Vagina (tissue), 2 donors: ENCODE results near the gene DOK3. TPM values are rescaled to one million over a fixed set of nuclear protein-coding genes. Genes with fewer than 3 reads are reported as not detected.

Source experiments
- DNase-seq, 2 donors: peaks; one replicate each; pipeline ENCODE4 v3.0.0-alpha.2; 2017; ENCODE audit errors: extremely low spot score in 2 of 2
- H3K27ac ChIP-seq: fragments of 200-600 bp; sonication (generic); one replicate; pipeline ENCODE4 v1.5.1; 2019
- H3K27me3 ChIP-seq: fragments of 200-600 bp; sonication (generic); one replicate; pipeline ENCODE4 v1.5.1; 2019
- H3K36me3 ChIP-seq, 2 donors: fragments of 200-600 bp; sonication (generic); one replicate each; pipeline ENCODE4 v1.5.1; 2017 to 2019
- H3K4me1 ChIP-seq: fragments of 200-600 bp; sonication (generic); one replicate; pipeline ENCODE4 v1.5.1; 2019
- H3K4me3 ChIP-seq, 2 donors: fragments of 200-600 bp; sonication (generic); 1 replicate in 1 of 2; 2 replicates in 1 of 2; pipeline ENCODE4 v1.5.1; 2016 to 2019
- H3K9me3 ChIP-seq: fragments of 200-600 bp; sonication (generic); one replicate; pipeline ENCODE4 v1.5.1; 2019
- CTCF ChIP-seq, 3 experiments: fragments of 450-650 bp in 2 of 3; fragments of 200-600 bp in 1 of 3; sonication (generic) in 1 of 3; IDR thresholded peaks; one replicate each; pipeline ENCODE4 v1.5.1; 2017 to 2019; ENCODE audit warnings: antibody characterized with exemption in 3 of 3, mild to moderate bottlenecking in 2 of 3, moderate library complexity in 2 of 3
- POLR2A ChIP-seq, 2 donors: fragments of 450-650 bp; IDR thresholded peaks; one replicate each; pipeline ENCODE4 v1.6.1; 2017; ENCODE audit warnings: antibody characterized with exemption in 2 of 2, mild to moderate bottlenecking in 2 of 2, moderate library complexity in 2 of 2
- POLR2AphosphoS5 ChIP-seq, 2 donors: sonication (generic); formaldehyde crosslinking; IDR thresholded peaks; one replicate each; pipeline ENCODE4 v1.9.0; 2017; ENCODE audit warnings: antibody characterized with exemption in 2 of 2, mild to moderate bottlenecking in 2 of 2, low read depth in 1 of 2; ENCODE audit not compliant: insufficient read depth in 1 of 2
- intact Hi-C: fragments of 100-400 bp; cut with DNase I; formaldehyde crosslinking; loops from one replicate; pipeline ENCODE4 v1.15.1; 2023
- total RNA-seq: library from RNA; depleted of rRNA; stranded (reverse); fragments of >200 nt; gene quantifications from one replicate; pipeline ENCODE4 v1.2.3, GENCODE V29; 2016

The DOK3 gene
- 12.0 TPM for total RNA-seq

GRCh38 chr5:177509381-177509951 is at the start of gene DOK3:
DOK3 (minus strand) TSS chr5:177509826; CDS start chr5:177509540, 286 bp downstream.
- Histone ChIP-seq H3K9me3 (no peaks in the 10 kb centered on the region), H3K27me3 (no peaks in the 10 kb centered on the region), H3K4me3 (peak within 1 kb of the TSS in 1 of 2 donors; percentile 19), H3K36me3 (peaks cover 0 to 38% of the 10 kb centered on the region in 2 donors), H3K4me1 (peaks cover 5% of the 10 kb centered on the region), H3K27ac (no peak within 1 kb of the TSS)
- DNase-seq, result no peak
- intact Hi-C loops, result no loop called here
- TF ChIP-seq POLR2AphosphoS5 (IDR thresholded peaks at IDR 0.05; ENCODE audit: insufficient read depth in 1 of 2, low read depth in 1 of 2) (no peak), POLR2A (IDR thresholded peaks at IDR 0.05) (no peak), CTCF (IDR thresholded peaks at IDR 0.05) (no peak)

- intact Hi-C loops, result no loop called here
- Histone ChIP-seq H3K27ac (no peak overlapping the region), H3K27me3 (no peaks in the 10 kb centered on the region), H3K9me3 (no peaks in the 10 kb centered on the region), H3K4me3 (no peak overlapping the region), H3K4me1 (peaks cover 17% of the 10 kb centered on the region), H3K36me3 (no peaks in the 10 kb centered on the region)
- TF ChIP-seq POLR2A (IDR thresholded peaks at IDR 0.05) (no peak), POLR2AphosphoS5 (IDR thresholded peaks at IDR 0.05; ENCODE audit: insufficient read depth in 1 of 2, low read depth in 1 of 2) (no peak), CTCF (IDR thresholded peaks at IDR 0.05) (no peak)
- no peak for DNase-seq
Measured at GRCh38 chr5:177557796-177558195, 48.2 kb upstream of the DOK3 start.

- no peak for TF ChIP-seq POLR2A (IDR thresholded peaks at IDR 0.05)
- peaks cover 24% of the 10 kb centered on the region for H3K4me1 ChIP-seq
- H3K9me3 ChIP-seq, result no peaks in the 10 kb centered on the region
- no peaks in the 10 kb centered on the region for H3K27me3 ChIP-seq
- DNase-seq, result no peak
- H3K4me3 ChIP-seq, result no peak overlapping the region
- no peaks in the 10 kb centered on the region for H3K36me3 ChIP-seq
- H3K27ac ChIP-seq, result no peak overlapping the region
- intact Hi-C loops, result no loop called here
Measured at GRCh38 chr5:177557041-177557647, 47.5 kb upstream of the DOK3 start.

- Histone ChIP-seq H3K9me3 (no peaks in the 10 kb centered on the region), H3K27me3 (no peaks in the 10 kb centered on the region), H3K4me3 (no peak overlapping the region), H3K4me1 (peaks cover 28% of the 10 kb centered on the region), H3K27ac (no peak overlapping the region), H3K36me3 (peaks cover 0 to 1% of the 10 kb centered on the region in 2 donors)
- no peak for TF ChIP-seq POLR2AphosphoS5 (IDR thresholded peaks at IDR 0.05; ENCODE audit: insufficient read depth in 1 of 2, low read depth in 1 of 2)
- intact Hi-C loops, result no loop called here
- no peak for DNase-seq
Measured at GRCh38 chr5:177555665-177556064, 46.0 kb upstream of the DOK3 start.

- no peaks in the 10 kb centered on the region for H3K9me3 ChIP-seq
- intact Hi-C loops, result no loop called here
- TF ChIP-seq POLR2A (IDR thresholded peaks at IDR 0.05), result no peak
- TF ChIP-seq POLR2AphosphoS5 (IDR thresholded peaks at IDR 0.05; ENCODE audit: insufficient read depth in 1 of 2, low read depth in 1 of 2), result no peak
- no peak for TF ChIP-seq CTCF (IDR thresholded peaks at IDR 0.05)
- peaks cover 0 to 3% of the 10 kb centered on the region in 2 donors for H3K36me3 ChIP-seq
- H3K4me3 ChIP-seq, result peak overlapping the region in 1 of 2 donors; percentile 93
- no peak for DNase-seq
- H3K27me3 ChIP-seq, result no peaks in the 10 kb centered on the region
- peaks cover 33% of the 10 kb centered on the region for H3K4me1 ChIP-seq
- H3K27ac ChIP-seq, result no peak overlapping the region
Measured at GRCh38 chr5:177555228-177555627, 45.6 kb upstream of the DOK3 start.

- H3K36me3 ChIP-seq, result peaks cover 0 to 3% of the 10 kb centered on the region in 2 donors
- TF ChIP-seq POLR2A (IDR thresholded peaks at IDR 0.05) (no peak), POLR2AphosphoS5 (IDR thresholded peaks at IDR 0.05; ENCODE audit: insufficient read depth in 1 of 2, low read depth in 1 of 2) (peak; percentile 61 to 87), CTCF (IDR thresholded peaks at IDR 0.05) (no peak)
- no peaks in the 10 kb centered on the region for H3K27me3 ChIP-seq
- no peaks in the 10 kb centered on the region for H3K9me3 ChIP-seq
- H3K4me3 ChIP-seq, result peak within 1 kb of the TSS; percentile 92 to 93
- intact Hi-C loops, result no loop called here
- peaks cover 37% of the 10 kb centered on the region for H3K4me1 ChIP-seq
- DNase-seq, result no peak
- H3K27ac ChIP-seq, result peak within 1 kb of the TSS; percentile 86
Measured at GRCh38 chr5:177554474-177555111, 45.0 kb upstream of the DOK3 start, which contains the start of gene FAM193B. FAM193B (minus strand) TSS chr5:177554563; CDS start chr5:177554458, 105 bp downstream.
